Measurements from ENCODE around the gene ARFGAP3.
A peak's percentile ranks its signal among the peaks of the same experiment; 100 is the strongest.

The ARFGAP3 gene

DNA sequence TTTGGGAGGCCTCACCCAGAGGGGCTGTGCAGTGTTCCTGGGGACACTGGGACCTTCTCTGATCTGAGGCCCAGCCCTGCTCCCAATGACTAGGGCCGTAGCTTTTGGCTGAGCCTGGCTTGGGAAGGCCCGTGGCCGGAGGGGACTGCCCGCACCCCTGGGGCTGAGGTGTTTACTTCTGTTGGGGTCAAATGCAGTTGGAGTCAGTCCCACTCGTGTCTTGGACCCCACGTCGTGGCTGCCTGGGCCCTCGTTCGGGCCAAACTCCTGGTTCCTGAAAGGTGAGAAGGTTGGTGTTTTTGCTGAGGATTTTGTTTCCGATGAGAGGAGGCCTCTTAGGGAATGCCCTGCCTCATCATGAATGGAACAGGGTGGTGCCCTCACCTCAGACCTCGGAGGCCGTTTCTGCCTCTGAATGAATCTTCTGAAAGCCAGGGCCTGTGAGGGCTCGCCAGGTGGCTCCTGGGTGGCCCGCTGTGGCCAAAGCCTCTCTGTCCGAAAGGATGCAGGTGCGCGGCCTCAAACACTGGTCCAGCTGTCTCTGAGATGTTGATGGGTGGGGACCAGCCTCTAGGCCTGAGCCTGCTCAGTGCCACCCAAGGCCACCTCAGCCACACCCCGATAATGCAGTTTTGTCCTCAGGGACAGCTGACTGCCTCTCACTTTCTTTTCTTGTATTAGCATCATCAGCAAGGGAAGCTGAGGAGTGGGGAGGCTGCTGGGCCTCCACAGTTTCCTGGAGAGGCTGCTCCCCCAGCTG lies 96.1 kb downstream of the ARFGAP3 start:
- POLR2A ChIA-PET, result no interaction called here
- no peaks in the 10 kb centered on the region for H3K36me3 ChIP-seq (ENCODE audit: control insufficient read depth in 2 of 2, insufficient read depth in 1 of 2, low read length in 2 of 2)
- CTCF ChIA-PET, result interaction anchor here (0.6 kb wide), 1 partner anchor 469 kb away, joined by 3 read pairs; no protein-coding TSS in a partner anchor
- H3K27ac ChIP-seq (ENCODE audit: extremely low read depth, low read depth, low read length), result no peak overlapping the region
- TF ChIP-seq ZBTB17 (tag by site-specific recombination; IDR thresholded peaks at IDR 0.05), result no peak
- no peak for TF ChIP-seq ZNF549 (tag by site-specific recombination; IDR thresholded peaks at IDR 0.05)
- peak; percentile 79 for TF ChIP-seq ZNF394 (tag by site-specific recombination; IDR thresholded peaks at IDR 0.05; ENCODE audit: borderline replicate concordance)
- no peak overlapping the region for H3K4me3 ChIP-seq (ENCODE audit: low read depth, low read length)
- no peaks in the 10 kb centered on the region for H3K4me1 ChIP-seq (ENCODE audit: control insufficient read depth, insufficient read depth, low read length)
- H3K9me3 ChIP-seq (ENCODE audit: control insufficient read depth, insufficient read depth, low read depth, low read length), result no peaks in the 10 kb centered on the region

DNA sequence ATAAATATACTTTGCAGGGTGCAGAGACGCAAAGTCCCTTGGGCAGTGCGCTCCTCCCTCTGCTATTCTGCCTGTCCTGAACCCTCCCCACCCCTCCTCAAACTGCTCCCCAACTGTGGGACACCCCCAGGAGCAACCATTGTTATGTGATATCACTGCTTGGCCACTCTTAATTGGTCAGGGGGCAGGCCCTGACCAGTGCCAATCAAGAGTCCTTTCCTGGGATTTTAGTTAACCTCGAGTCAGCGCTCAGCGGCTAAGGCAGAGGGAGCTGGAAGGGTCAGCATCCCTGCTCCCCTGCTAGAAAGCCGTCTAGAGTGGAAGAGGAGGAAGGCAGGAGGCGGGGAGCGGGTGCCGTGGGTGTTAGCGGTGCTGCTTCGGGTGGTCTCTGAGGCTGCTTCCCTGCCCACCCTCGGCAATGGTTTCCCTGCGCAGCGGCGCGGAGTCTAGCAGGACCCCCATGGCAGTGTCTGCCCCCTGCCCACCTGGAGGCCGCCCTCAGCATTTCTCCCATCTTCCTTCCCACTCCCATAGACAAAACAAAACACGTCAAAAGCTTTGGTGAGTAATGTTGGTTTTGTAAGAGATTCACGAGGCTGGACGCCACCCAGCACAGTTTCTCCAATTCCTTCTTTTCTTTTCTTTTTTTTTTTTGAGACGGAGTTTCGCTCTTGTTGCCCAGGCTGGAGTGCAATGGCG lies 98.0 kb downstream of the ARFGAP3 start:
- Histone ChIP-seq H3K9me3 (ENCODE audit: control insufficient read depth, insufficient read depth, low read depth, low read length) (no peaks in the 10 kb centered on the region), H3K4me3 (ENCODE audit: low read depth, low read length) (no peak overlapping the region), H3K36me3 (ENCODE audit: control insufficient read depth in 2 of 2, insufficient read depth in 1 of 2, low read length in 2 of 2) (no peaks in the 10 kb centered on the region), H3K4me1 (ENCODE audit: control insufficient read depth, insufficient read depth, low read length) (no peaks in the 10 kb centered on the region), H3K27ac (ENCODE audit: extremely low read depth, low read depth, low read length) (no peak overlapping the region)
- ChIA-PET CTCF (no interaction called here), POLR2A (no interaction called here)
- no peak for TF ChIP-seq ZNF596 (tag by site-specific recombination; IDR thresholded peaks at IDR 0.05)
- no peak for TF ChIP-seq ZNF292 (tag by site-specific recombination; IDR thresholded peaks at IDR 0.05; ENCODE audit: borderline replicate concordance, low read depth)
- TF ChIP-seq ZNF324 (tag by site-specific recombination; IDR thresholded peaks at IDR 0.05), result no peak
- TF ChIP-seq MEIS1 (CRISPR knock-in tag; IDR thresholded peaks at IDR 0.05; ENCODE audit: borderline replicate concordance), result no peak
- peak; percentile 31; the same call in 1 of the 2 replicates for TF ChIP-seq ZFHX2 (tag by site-specific recombination; conservative IDR thresholded peaks at IDR 0.05)
- no peak for TF ChIP-seq ZNF350 (tag by site-specific recombination; IDR thresholded peaks at IDR 0.05)
- TF ChIP-seq ZNF510 (tag by site-specific recombination; IDR thresholded peaks at IDR 0.05; ENCODE audit: insufficient replicate concordance), result no peak
- TF ChIP-seq, protein P1, sequence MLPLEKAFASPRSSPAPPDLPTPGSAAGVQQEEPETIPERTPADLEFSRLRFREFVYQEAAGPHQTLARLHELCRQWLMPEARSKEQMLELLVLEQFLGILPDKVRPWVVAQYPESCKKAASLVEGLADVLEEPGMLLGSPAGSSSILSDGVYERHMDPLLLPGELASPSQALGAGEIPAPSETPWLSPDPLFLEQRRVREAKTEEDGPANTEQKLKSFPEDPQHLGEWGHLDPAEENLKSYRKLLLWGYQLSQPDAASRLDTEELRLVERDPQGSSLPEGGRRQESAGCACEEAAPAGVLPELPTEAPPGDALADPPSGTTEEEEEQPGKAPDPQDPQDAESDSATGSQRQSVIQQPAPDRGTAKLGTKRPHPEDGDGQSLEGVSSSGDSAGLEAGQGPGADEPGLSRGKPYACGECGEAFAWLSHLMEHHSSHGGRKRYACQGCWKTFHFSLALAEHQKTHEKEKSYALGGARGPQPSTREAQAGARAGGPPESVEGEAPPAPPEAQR (tag by site-specific recombination; IDR thresholded peaks at IDR 0.05), result no peak
- 0 out of 2 replicates have a peak, but pooled peaks have one; percentile 18 for TF ChIP-seq ZNF341 (tag by site-specific recombination; IDR thresholded peaks at IDR 0.05; ENCODE audit: low read depth)
- peak; percentile 64 for TF ChIP-seq EGR2 (tag by site-specific recombination; IDR thresholded peaks at IDR 0.05; ENCODE audit: low read depth)
- TF ChIP-seq ZNF223 (tag by site-specific recombination; IDR thresholded peaks at IDR 0.05), result no peak
- TF ChIP-seq ZBTB21 (tag by site-specific recombination; IDR thresholded peaks at IDR 0.05), result no peak
- no peak for TF ChIP-seq ZSCAN23 (tag by site-specific recombination; IDR thresholded peaks at IDR 0.05)
- TF ChIP-seq, protein P2, sequence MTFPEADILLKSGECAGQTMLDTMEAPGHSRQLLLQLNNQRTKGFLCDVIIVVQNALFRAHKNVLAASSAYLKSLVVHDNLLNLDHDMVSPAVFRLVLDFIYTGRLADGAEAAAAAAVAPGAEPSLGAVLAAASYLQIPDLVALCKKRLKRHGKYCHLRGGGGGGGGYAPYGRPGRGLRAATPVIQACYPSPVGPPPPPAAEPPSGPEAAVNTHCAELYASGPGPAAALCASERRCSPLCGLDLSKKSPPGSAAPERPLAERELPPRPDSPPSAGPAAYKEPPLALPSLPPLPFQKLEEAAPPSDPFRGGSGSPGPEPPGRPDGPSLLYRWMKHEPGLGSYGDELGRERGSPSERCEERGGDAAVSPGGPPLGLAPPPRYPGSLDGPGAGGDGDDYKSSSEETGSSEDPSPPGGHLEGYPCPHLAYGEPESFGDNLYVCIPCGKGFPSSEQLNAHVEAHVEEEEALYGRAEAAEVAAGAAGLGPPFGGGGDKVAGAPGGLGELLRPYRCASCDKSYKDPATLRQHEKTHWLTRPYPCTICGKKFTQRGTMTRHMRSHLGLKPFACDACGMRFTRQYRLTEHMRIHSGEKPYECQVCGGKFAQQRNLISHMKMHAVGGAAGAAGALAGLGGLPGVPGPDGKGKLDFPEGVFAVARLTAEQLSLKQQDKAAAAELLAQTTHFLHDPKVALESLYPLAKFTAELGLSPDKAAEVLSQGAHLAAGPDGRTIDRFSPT (tag by site-specific recombination; IDR thresholded peaks at IDR 0.05), result no peak
- no peak for TF ChIP-seq ZNF23 (tag by site-specific recombination; IDR thresholded peaks at IDR 0.05; ENCODE audit: borderline replicate concordance)
- TF ChIP-seq, protein P3, sequence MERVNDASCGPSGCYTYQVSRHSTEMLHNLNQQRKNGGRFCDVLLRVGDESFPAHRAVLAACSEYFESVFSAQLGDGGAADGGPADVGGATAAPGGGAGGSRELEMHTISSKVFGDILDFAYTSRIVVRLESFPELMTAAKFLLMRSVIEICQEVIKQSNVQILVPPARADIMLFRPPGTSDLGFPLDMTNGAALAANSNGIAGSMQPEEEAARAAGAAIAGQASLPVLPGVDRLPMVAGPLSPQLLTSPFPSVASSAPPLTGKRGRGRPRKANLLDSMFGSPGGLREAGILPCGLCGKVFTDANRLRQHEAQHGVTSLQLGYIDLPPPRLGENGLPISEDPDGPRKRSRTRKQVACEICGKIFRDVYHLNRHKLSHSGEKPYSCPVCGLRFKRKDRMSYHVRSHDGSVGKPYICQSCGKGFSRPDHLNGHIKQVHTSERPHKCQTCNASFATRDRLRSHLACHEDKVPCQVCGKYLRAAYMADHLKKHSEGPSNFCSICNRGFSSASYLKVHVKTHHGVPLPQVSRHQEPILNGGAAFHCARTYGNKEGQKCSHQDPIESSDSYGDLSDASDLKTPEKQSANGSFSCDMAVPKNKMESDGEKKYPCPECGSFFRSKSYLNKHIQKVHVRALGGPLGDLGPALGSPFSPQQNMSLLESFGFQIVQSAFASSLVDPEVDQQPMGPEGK (tag by site-specific recombination; IDR thresholded peaks at IDR 0.05), result no peak
- TF ChIP-seq ZNF112 (tag by site-specific recombination; IDR thresholded peaks at IDR 0.05), result no peak
- no peak for TF ChIP-seq ZNF423 (tag by site-specific recombination; IDR thresholded peaks at IDR 0.05)
